HG02642 (cell line): ENCODE data around the gene CEBPA.
"Not testable (repeated sequence)": the region's sequence is repeated elsewhere in the genome, so short reads cannot be mapped to it uniquely, and the experiment has no call there.

Experiments used
- ATAC-seq: cut with Tn5 transposase; IDR thresholded peaks from one replicate; pipeline ENCODE4 v1.9.1; 2021; ENCODE audit warnings: mild to moderate bottlenecking; ENCODE audit not compliant: unreplicated experiment, poor library complexity

CEBPA gene

GRCh38 chr19:33329060-33329459 is 26.7 kb upstream of the CEBPA start:
- no peak for ATAC-seq

- no peak for ATAC-seq
Measured at GRCh38 chr19:33325920-33326319, 23.6 kb upstream of the CEBPA start.

GRCh38 chr19:33324628-33325027 is 22.3 kb upstream of the CEBPA start:
- ATAC-seq = no peak

GRCh38 chr19:33323093-33323820 is 20.9 kb upstream of the CEBPA start:
- ATAC-seq = no peak

GRCh38 chr19:33320636-33321035 is 18.3 kb upstream of the CEBPA start:
- ATAC-seq = no peak

- not testable (repeated sequence) for ATAC-seq
Measured at GRCh38 chr19:33317991-33318390, 15.7 kb upstream of the CEBPA start.

GRCh38 chr19:33317517-33317916 is 15.2 kb upstream of the CEBPA start:
- ATAC-seq = no peak

- no peak for ATAC-seq
Measured at GRCh38 chr19:33316541-33317264, 14.4 kb upstream of the CEBPA start.

- ATAC-seq = not testable (repeated sequence)
Measured at GRCh38 chr19:33312808-33313207, 10.5 kb upstream of the CEBPA start.

- ATAC-seq = no peak
Measured at GRCh38 chr19:33312065-33312464, 9.7 kb upstream of the CEBPA start.

GRCh38 chr19:33311326-33311682 is 9.0 kb upstream of the CEBPA start:
- no peak for ATAC-seq

- ATAC-seq = no peak
Measured at GRCh38 chr19:33310606-33311325, 8.4 kb upstream of the CEBPA start.

- ATAC-seq = no peak
Measured at GRCh38 chr19:33309826-33310225, 7.5 kb upstream of the CEBPA start.

- no peak for ATAC-seq
Measured at GRCh38 chr19:33306853-33307792, 4.8 kb upstream of the CEBPA start.

GRCh38 chr19:33306191-33306590 is 3.9 kb upstream of the CEBPA start:
- ATAC-seq = no peak

- ATAC-seq = no peak
Measured at GRCh38 chr19:33304760-33305647, 2.7 kb upstream of the CEBPA start.

- ATAC-seq = no peak
Measured at GRCh38 chr19:33304371-33304759, 2.0 kb upstream of the CEBPA start.

GRCh38 chr19:33303791-33304345 is 1.5 kb upstream of the CEBPA start:
- ATAC-seq = no peak
